Fibroblast of skin of left quadriceps (primary cell): ENCODE data around the gene TMPRSS6.

ENCODE experiments used
- DNase-seq, 2 experiments: peaks; one replicate each; pipeline ENCODE4 v3.0.0-alpha.2; 2013; ENCODE audit warnings: low read depth in 2 of 2

Gene TMPRSS6

GRCh38 chr22:37117092-37117491 lies 7.6 kb upstream of the TMPRSS6 start:
- DNase-seq, result no peak

GRCh38 chr22:37115032-37115431 lies 5.5 kb upstream of the TMPRSS6 start:
- no peak for DNase-seq

DNA sequence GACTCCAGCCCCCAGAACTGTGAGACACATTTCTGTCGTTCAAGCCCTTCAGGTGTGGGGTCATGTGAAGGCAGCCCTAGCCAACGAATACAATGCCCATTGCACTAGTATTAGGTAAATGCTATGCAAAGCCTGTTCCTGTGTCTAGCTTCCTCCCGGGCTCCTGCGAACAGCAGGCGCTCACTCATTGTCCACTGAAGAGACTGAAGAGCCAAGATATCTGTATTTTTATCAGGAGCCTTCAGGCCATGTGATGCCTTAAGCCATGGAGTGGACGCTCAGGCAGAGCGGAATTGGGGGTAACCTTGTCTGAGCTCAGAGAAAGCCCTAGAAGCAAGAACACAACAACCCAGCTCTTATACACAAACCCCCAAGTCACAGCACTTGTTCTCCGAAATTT lies 4.2 kb upstream of the TMPRSS6 start:
- no peak for DNase-seq

GRCh38 chr22:37112084-37112728 lies 2.7 kb upstream of the TMPRSS6 start:
- no peak for DNase-seq

- DNase-seq, result no peak
Measured at GRCh38 chr22:37111156-37111717, 1.7 kb upstream of the TMPRSS6 start.

GRCh38 chr22:37107816-37108621 lies 1.5 kb downstream of the TMPRSS6 start:
- no peak for DNase-seq

GRCh38 chr22:37105990-37106389 lies 3.5 kb downstream of the TMPRSS6 start:
- no peak for DNase-seq

DNA sequence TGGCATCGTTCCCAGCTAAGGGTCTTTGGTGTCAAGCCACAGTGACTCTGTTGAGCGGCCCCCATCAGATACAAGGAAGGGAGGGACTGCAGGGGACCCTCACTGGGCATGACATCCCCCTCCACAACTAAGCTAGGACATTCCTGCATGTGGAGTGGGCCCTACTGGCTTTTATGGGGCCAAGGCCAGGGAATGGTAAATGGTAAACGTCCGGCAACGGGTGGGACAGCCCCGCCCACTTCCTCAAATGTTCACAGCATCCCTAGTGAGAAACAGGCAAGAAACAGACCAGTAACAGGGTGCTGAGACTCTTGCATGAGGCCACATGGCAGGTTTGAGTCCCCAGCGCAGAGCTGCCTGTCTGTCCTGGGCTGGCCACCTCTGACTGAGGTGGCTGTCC lies 4.4 kb downstream of the TMPRSS6 start:
- DNase-seq, result no peak

GRCh38 chr22:37103656-37104452 lies 5.7 kb downstream of the TMPRSS6 start:
- DNase-seq, result no peak

DNA sequence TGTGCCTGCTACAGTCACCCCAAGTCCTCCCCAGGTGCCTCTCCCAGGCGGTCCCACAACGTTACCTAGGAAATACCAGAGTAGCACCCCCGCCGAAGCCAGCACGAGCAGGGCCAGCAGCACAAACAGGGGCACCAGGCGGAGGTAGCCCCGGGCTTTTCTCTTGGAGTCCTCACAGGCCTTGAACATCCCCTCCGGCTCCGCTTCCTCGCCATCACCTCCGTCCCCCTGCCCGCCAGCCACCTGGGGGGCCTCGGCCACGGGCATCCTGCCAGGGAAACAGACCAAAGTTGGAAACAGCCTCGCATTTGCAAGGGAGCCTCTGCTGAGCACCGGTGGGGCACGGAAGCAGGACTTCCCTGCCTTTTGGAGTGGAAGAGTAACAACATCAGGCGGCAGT lies 6.4 kb downstream of the TMPRSS6 start:
- DNase-seq, result no peak

GRCh38 chr22:37101311-37102066 lies 8.0 kb downstream of the TMPRSS6 start:
- DNase-seq, result no peak

GRCh38 chr22:37100589-37101127 lies 8.9 kb downstream of the TMPRSS6 start:
- no peak for DNase-seq

DNA sequence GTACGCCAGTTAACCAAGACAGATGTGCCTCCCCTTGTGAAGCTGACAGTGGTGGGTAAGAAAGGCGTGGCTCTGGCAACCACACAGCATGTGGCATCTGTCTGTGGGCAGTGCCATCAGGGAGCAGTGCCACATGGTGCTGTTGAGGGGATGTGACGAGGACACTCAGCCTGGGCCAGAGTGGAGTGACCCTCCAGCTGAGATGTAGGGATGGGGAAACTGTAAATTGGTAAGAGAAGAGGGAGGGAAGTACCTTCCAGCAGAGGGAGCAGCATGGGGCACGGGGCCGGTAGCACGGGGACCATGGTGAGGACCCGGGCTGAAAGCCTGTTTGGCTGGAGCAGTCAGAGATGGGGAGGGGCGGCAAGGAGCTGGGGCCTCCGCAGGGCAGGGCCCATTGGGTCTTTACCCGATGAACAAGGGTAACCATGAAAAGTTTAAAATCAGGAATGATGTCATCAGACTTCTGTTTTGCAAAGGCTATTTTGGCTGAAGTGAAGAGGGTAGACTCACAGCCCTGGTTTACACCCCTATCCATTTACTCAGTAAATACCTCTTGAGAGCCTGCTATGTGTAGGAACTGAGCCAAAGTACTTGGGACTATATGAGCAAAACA lies 10.4 kb downstream of the TMPRSS6 start:
- DNase-seq, result no peak

DNA sequence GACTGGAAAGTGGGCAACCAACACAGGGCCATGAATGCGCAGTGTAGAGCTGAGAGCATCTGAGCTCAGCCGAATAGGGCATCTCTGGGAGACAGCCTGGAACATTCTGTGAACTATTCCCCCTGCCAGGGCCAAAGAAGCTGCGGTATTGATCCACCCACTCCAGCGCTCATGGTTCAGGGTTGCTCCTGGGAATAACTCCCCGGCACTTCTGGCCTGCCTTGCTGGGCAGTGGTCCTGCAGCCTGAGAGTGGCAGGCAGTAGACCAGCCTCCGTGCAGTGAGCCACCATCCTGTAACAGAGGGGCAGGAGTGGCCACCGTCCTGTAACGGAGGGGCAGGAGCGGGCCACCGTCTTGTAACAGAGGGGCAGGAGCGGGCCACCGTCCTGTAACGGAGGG lies 12.2 kb downstream of the TMPRSS6 start:
- DNase-seq, result no peak

DNA sequence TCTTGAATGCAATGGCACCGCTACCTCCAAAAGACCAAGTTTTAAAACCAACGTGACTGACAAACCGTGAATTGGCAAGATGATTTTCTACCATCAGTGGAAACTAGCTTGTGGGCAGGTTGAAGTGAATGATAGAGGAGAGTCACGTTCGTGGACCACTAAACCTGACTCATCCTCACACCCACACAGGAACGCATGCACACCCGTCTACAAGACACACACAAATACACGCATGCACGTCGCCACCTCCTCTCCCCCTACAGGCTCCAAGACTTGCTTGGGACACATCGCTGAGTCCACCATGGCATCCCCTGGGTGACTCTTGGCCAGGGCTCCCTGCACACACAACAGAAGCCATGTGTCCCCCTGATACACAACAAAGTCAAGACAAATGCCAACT lies 14.4 kb downstream of the TMPRSS6 start:
- no peak for DNase-seq

- DNase-seq, result no peak
Measured at GRCh38 chr22:37094239-37094638, 15.3 kb downstream of the TMPRSS6 start.

DNA sequence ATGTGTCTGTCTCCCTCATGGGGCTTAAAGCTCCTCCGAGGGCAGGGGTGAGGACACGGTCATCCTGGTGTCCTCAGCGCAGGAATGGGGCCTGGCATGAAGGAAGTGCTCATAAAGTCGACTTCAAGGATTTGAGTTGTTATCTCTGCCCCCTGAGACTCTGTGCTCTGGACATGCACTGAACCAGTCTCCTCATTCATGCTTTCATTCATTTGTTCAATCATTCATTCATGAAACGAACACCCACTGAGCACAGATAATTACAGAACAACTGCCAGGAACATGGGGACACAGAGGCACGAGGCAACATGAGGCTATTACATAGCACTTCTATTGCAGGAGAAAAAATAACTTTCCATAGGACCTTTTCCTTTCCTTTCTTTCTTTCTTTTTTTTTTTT lies 16.5 kb downstream of the TMPRSS6 start:
- DNase-seq, result no peak

GRCh38 chr22:37091994-37092393 lies 17.5 kb downstream of the TMPRSS6 start:
- no peak for DNase-seq

DNA sequence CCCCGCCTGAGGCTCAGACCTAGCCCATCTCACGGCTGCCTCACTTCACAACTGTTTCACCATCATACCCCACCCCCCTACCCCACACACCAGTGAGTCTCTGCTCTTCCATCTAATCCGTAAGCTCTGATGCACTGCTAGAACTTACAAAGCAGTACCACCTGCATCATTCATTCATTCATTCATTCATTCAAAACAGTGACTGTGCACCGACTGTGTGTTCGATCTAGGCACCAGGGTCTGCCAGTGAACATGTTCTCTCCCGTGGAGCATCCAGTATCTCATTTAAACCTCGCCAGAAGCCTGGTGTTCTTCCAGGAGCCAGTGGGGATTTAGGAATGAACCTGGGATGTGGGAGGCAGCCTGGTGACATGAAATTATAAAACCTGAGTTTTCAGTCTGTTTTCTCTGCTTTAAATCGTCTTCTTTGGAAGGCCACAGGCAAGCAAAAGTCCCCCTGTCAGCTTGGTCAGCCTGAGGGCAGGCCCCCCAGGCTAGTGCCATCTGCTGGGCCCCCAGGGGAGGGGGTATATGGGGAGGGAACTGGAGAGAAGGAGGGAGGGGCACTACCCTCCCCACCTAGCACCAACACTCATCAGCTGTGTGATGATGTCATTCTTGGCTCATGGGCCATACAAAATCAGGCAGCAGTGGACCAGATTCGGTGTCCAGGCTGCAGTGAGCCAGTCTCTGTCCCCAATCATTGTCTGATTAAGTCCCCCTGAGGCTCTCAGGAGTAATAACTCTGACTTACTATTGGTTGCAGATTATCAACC lies 18.4 kb downstream of the TMPRSS6 start:
- DNase-seq, result no peak

DNA sequence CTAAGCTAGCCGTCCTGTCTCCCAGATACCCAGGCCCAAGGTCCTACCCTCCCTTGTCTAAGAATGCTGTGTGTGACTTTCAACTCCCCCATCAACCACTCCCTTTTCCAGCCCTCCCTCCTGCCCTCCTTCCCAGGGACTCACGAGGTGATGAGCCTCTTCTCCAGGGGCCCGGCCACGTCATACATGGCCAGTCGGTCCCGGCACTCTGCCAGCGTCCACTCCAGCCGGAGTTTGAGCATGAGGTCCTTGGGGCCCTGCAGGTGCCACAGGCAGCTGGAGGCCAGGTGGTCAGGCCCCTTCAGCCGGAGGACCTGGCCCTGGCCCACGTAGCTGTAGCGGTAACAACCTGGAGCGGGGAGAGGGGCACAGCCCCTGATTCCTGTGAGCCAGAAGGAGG lies 20.1 kb downstream of the TMPRSS6 start:
- no peak for DNase-seq
